HepG2 (cell line): ENCODE results near the gene PPP1R18. TPM values are rescaled to one million over a fixed set of nuclear protein-coding genes. Genes with fewer than 3 reads are reported as not detected.

Experiments used
- JUND ChIP-seq: sonication (generic); formaldehyde crosslinking; IDR thresholded peaks from 2 replicates; pipeline ENCODE4 v1.8.0; 2022; ENCODE audit warnings: mild to moderate bottlenecking, missing genetic modification reagents
- KDM5A ChIP-seq: fragments of 200-600 bp; sonication (generic); IDR thresholded peaks from 2 replicates; pipeline ENCODE4 v1.7.0; 2018; ENCODE audit warnings: antibody characterized with exemption, mild to moderate bottlenecking, low read length, borderline replicate concordance
- NR2F2 ChIP-seq: IDR thresholded peaks from 2 replicates; pipeline ENCODE4 v1.6.1; 2012; ENCODE audit warnings: low read depth, inconsistent platforms, borderline replicate concordance
- RBM22 ChIP-seq: fragments of 200-400 bp; formaldehyde crosslinking; optimal IDR thresholded peaks from 2 replicates; pipeline ENCODE3; 2017; ENCODE audit warnings: mild to moderate bottlenecking, low read length, moderate library complexity
- SMARCC2 ChIP-seq: fragments of 450-650 bp; IDR thresholded peaks from 2 replicates; pipeline ENCODE4 v1.6.1; 2017; ENCODE audit warnings: antibody characterized with exemption, mild to moderate bottlenecking
- TAF1 ChIP-seq: sonication (generic); formaldehyde crosslinking; IDR thresholded peaks from 2 replicates; pipeline ENCODE4 v1.4.0; 2020; ENCODE audit warnings: missing genetic modification reagents
- TBX3 ChIP-seq: fragments of 450-650 bp; IDR thresholded peaks from 2 replicates; pipeline ENCODE4 v1.6.1; 2017; ENCODE audit warnings: antibody characterized with exemption, mild to moderate bottlenecking, inconsistent platforms, borderline replicate concordance
- ZBTB39 ChIP-seq: sonication (generic); formaldehyde crosslinking; IDR thresholded peaks from 2 replicates; pipeline ENCODE4 v1.5.0; 2020; ENCODE audit warnings: missing genetic modification reagents
- ZNF10 ChIP-seq: sonication (generic); formaldehyde crosslinking; IDR thresholded peaks from 2 replicates; pipeline ENCODE4 v1.4.0; 2020; ENCODE audit warnings: mild to moderate bottlenecking, low read depth, missing genetic modification reagents, borderline replicate concordance
- ZNF101 ChIP-seq: sonication (generic); formaldehyde crosslinking; IDR thresholded peaks from 2 replicates; pipeline ENCODE4 v1.4.0; 2020; ENCODE audit warnings: mild to moderate bottlenecking, low read depth, missing genetic modification reagents, borderline replicate concordance
- ZNF253 ChIP-seq: sonication (generic); formaldehyde crosslinking; IDR thresholded peaks from 2 replicates; pipeline ENCODE4 v1.8.0; 2022; ENCODE audit warnings: mild to moderate bottlenecking, missing genetic modification reagents, borderline replicate concordance
- ZNF276 ChIP-seq: sonication (generic); formaldehyde crosslinking; IDR thresholded peaks from 2 replicates; pipeline ENCODE4 v1.4.0; 2020; ENCODE audit warnings: mild to moderate bottlenecking, low read depth, missing genetic modification reagents
- ZNF446 ChIP-seq: sonication (generic); formaldehyde crosslinking; IDR thresholded peaks from 2 replicates; pipeline ENCODE4 v1.5.0; 2020; ENCODE audit warnings: mild to moderate bottlenecking, missing genetic modification reagents
- ZNF609 ChIP-seq: sonication (generic); formaldehyde crosslinking; IDR thresholded peaks from 2 replicates; pipeline ENCODE4 v1.4.0; 2020; ENCODE audit warnings: mild to moderate bottlenecking, missing genetic modification reagents, borderline replicate concordance
- ZNF703 ChIP-seq: sonication (generic); formaldehyde crosslinking; IDR thresholded peaks from 2 replicates; pipeline ENCODE4 v1.5.1; 2020; ENCODE audit warnings: missing genetic modification reagents, mild to moderate bottlenecking, moderate library complexity, borderline replicate concordance
- ZNF746 ChIP-seq: sonication (generic); formaldehyde crosslinking; IDR thresholded peaks from 2 replicates; pipeline ENCODE4 v1.8.0; 2022; ENCODE audit warnings: mild to moderate bottlenecking, missing genetic modification reagents
- ZNF761 ChIP-seq: sonication (generic); formaldehyde crosslinking; conservative IDR thresholded peaks from 2 replicates; pipeline ENCODE4 v1.4.0; 2020; ENCODE audit warnings: mild to moderate bottlenecking, missing genetic modification reagents
- polyA plus RNA-seq, 8 experiments: library from polyadenylated mRNA; depleted of rRNA in 3 of 8; stranded (reverse) in 7 of 8; unstranded in 1 of 8; fragments of >200 nt; fragmentation: Illumina TruSeq in 4 of 8; extraction: Trizol in 4 of 8; gene quantifications; 2 replicates each; pipeline versions ENCODE4 v1.2.1 to v1.2.3, GENCODE V29; 2011 to 2016; ENCODE audit warnings: low read depth in 4 of 8, missing spikeins in 1 of 8, mixed read lengths in 1 of 8; ENCODE audit not compliant: insufficient read depth in 1 of 8
- total RNA-seq, 5 experiments: library from RNA; depleted of rRNA; stranded (reverse); fragments of >200 nt; fragmentation: Illumina TruSeq; extraction: Trizol; gene quantifications; 2 replicates each; pipeline ENCODE4 v1.2.3, GENCODE V29; 2016; ENCODE audit warnings: low read depth in 1 of 5

The PPP1R18 gene
- total and polyA plus RNA-seq, 2 of the 13 experiments (the other 11 are each of a cell fraction or from before 2014, with no cell fraction given), result 4.9 to 9.2 TPM

- peak; percentile 86; the same call in 1 of the 2 replicates for TF ChIP-seq ZBTB39 (CRISPR knock-in tag)
- TF ChIP-seq ZNF703 (CRISPR knock-in tag), result no peak
- no peak for TF ChIP-seq ZNF10
- TF ChIP-seq ZNF276 (CRISPR knock-in tag), result no peak; the same call in 1 of the 2 replicates
- 0 out of 2 replicates have a peak, but pooled peaks have one; percentile 14 for TF ChIP-seq JUND (CRISPR knock-in tag)
- 0 out of 2 replicates have a peak, but pooled peaks have one; percentile 37 for TF ChIP-seq ZNF101
- TF ChIP-seq SMARCC2, result no peak
- TF ChIP-seq ZNF761, result peak; percentile 47; the same call in 1 of the 2 replicates
- peak; percentile 99 for TF ChIP-seq RBM22
- TF ChIP-seq NR2F2, result peak; percentile 71
- peak; percentile 82 for TF ChIP-seq ZNF609
- TF ChIP-seq ZNF446 (CRISPR knock-in tag), result peak; percentile 63
- TF ChIP-seq ZNF746 (CRISPR knock-in tag), result peak; percentile 50; the same call in 1 of the 2 replicates
- TF ChIP-seq TBX3, result no peak
- TF ChIP-seq ZNF253 (CRISPR knock-in tag), result peak; percentile 24; the same call in 1 of the 2 replicates
- TF ChIP-seq KDM5A, result peak; percentile 88
- TF ChIP-seq TAF1, result peak; percentile 89
Measured at GRCh38 chr6:30626484-30627366, 59.7 kb downstream of the PPP1R18 start, which contains the start of gene ATAT1 (continued).
